ENCODE results near the gene EAPP. TPM values are rescaled to one million over a fixed set of nuclear protein-coding genes. Genes with fewer than 3 reads are reported as not detected.

EAPP gene
- total RNA-seq, 1 donor from 2014 or later: 30.1 TPM

- H3K36me3 Mint-ChIP-seq (ENCODE audit: low read depth, unreplicated experiment): no peaks in the 10 kb centered on the region
- H3K4me3 Mint-ChIP-seq (ENCODE audit: unreplicated experiment): no peak overlapping the region
- peak overlapping the region; percentile 76 for H3K27ac Mint-ChIP-seq (ENCODE audit: unreplicated experiment)
- peaks cover 5% of the 10 kb centered on the region for H3K4me1 Mint-ChIP-seq (ENCODE audit: unreplicated experiment)
- H3K9me3 Mint-ChIP-seq (ENCODE audit: unreplicated experiment): no peaks in the 10 kb centered on the region
- peaks cover 3% of the 10 kb centered on the region for H3K27me3 Mint-ChIP-seq (ENCODE audit: unreplicated experiment)
- DNase-seq (ENCODE audit: low spot score): no peak
- no peak for TF ChIP-seq CTCF (IDR thresholded peaks at IDR 0.05; ENCODE audit: unreplicated experiment)
Observed at GRCh38 chr14:34502545-34503225, 36.8 kb downstream of the EAPP start.

GRCh38 chr14:34502001-34502400 lies 37.5 kb downstream of the EAPP start:
- Mint-ChIP-seq H3K4me3 (ENCODE audit: unreplicated experiment) (no peak overlapping the region), H3K9me3 (ENCODE audit: unreplicated experiment) (no peaks in the 10 kb centered on the region), H3K27me3 (ENCODE audit: unreplicated experiment) (peaks cover 3% of the 10 kb centered on the region), H3K27ac (ENCODE audit: unreplicated experiment) (no peak overlapping the region), H3K4me1 (ENCODE audit: unreplicated experiment) (peaks cover 11% of the 10 kb centered on the region), H3K36me3 (ENCODE audit: low read depth, unreplicated experiment) (no peaks in the 10 kb centered on the region)
- no peak for DNase-seq (ENCODE audit: low spot score)
- TF ChIP-seq CTCF (IDR thresholded peaks at IDR 0.05; ENCODE audit: unreplicated experiment): no peak

GRCh38 chr14:34501004-34501580 lies 38.4 kb downstream of the EAPP start:
- H3K36me3 Mint-ChIP-seq (ENCODE audit: low read depth, unreplicated experiment): no peaks in the 10 kb centered on the region
- H3K9me3 Mint-ChIP-seq (ENCODE audit: unreplicated experiment): no peaks in the 10 kb centered on the region
- no peak overlapping the region for H3K4me3 Mint-ChIP-seq (ENCODE audit: unreplicated experiment)
- no peak overlapping the region for H3K27ac Mint-ChIP-seq (ENCODE audit: unreplicated experiment)
- TF ChIP-seq CTCF (IDR thresholded peaks at IDR 0.05; ENCODE audit: unreplicated experiment): no peak
- DNase-seq (ENCODE audit: low spot score): no peak
- H3K4me1 Mint-ChIP-seq (ENCODE audit: unreplicated experiment): peaks cover 20% of the 10 kb centered on the region
- H3K27me3 Mint-ChIP-seq (ENCODE audit: unreplicated experiment): peaks cover 3% of the 10 kb centered on the region

GRCh38 chr14:34498684-34499412 lies 40.7 kb downstream of the EAPP start:
- no peak for DNase-seq (ENCODE audit: low spot score)
- no peak for TF ChIP-seq CTCF (IDR thresholded peaks at IDR 0.05; ENCODE audit: unreplicated experiment)
- H3K4me3 Mint-ChIP-seq (ENCODE audit: unreplicated experiment): no peak overlapping the region
- H3K27ac Mint-ChIP-seq (ENCODE audit: unreplicated experiment): no peak overlapping the region
- H3K36me3 Mint-ChIP-seq (ENCODE audit: low read depth, unreplicated experiment): no peaks in the 10 kb centered on the region
- H3K4me1 Mint-ChIP-seq (ENCODE audit: unreplicated experiment): peaks cover 20% of the 10 kb centered on the region
- no peaks in the 10 kb centered on the region for H3K9me3 Mint-ChIP-seq (ENCODE audit: unreplicated experiment)
- H3K27me3 Mint-ChIP-seq (ENCODE audit: unreplicated experiment): peaks cover 3% of the 10 kb centered on the region
